ENCODE measurements around the gene CMC1.
"Not testable (repeated sequence)": the region's sequence is repeated elsewhere in the genome, so short reads cannot be mapped to it uniquely, and the experiment has no call there.

Gene CMC1

DNA sequence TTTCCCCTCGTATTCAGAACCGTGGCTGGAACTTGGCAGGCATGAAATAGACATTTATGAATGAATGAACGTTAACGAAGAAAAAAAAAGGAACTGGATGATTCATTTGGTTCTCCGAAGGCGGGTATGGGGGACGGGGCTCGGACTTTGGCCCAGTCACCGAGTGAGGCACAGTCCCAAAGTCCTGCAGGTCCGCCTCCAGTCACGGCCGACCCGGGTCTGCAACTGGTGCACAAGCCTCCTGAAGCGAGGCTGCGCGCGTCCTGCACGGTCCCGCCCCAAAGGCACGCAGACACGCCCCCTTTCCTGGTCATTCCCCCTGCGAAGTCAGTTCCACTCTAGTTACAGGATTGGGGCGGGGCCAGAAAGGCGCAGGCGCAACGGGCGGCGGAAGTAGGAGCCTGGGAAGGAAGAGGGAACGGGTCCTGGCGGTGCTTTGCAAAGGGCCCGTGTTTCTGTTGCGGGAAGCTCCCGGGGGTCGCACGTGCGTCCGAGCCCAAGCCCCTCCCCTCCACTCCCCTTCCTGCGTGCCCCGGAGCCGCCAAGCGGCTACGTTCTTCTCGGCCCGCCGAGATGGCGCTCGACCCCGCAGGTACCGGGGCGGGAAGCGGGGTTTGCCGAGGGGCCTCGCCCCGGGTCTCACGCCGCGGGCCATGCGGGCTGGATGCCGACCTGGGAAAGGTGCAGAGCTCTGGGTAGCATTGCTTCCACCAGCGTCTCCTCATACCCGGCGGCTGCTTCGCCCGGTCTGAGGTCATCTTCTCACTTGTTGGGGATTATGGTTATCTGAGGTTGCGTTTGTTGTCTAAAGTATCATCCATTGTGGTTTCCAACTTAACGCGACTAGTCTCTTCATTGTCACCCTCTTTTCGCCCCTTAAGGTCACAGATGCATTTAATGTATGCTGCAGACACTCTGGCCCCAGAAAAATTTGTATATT lies at the start of gene CMC1:
CMC1 (plus strand) TSS at position 399 of the 940 bp plus-strand sequence; CDS start at position 574, 175 bp downstream.
- peak within 1 kb of the TSS; percentile 58 for H3K4me3 ChIP-seq (ENCODE audit: low read depth, low read length)
- DNase-seq (ENCODE audit: low read depth, low spot score), result peak; percentile 97
- in situ Hi-C loops (cut with HindIII; ENCODE audit: low sequenced_read_pairs), result no loop called here
- TF ChIP-seq CTCF (IDR thresholded peaks at IDR 0.05; ENCODE audit: low read depth, low read length), result no peak

DNA sequence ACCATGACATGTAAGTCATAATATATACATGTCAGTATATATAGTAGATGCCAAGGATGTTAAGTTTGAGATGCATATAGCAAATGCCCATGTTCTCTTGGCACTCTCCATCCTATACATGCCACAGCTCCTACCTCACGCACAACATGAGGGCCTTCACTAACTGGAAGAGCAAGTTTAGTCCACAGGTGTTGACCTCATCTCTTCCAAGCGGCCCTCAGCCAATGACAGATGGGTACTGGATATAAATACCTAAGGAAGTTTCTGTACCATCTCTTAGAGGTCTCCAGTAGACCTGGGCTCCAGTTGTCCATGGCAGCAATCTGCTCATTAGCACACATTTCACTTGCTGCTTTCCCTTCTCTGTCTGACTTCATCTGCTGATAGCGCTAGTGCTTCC lies 43.3 kb upstream of the CMC1 start:
- no peak for DNase-seq (ENCODE audit: low read depth, low spot score)
- in situ Hi-C loops (cut with HindIII; ENCODE audit: low sequenced_read_pairs), result no loop called here
- no peak overlapping the region for H3K4me3 ChIP-seq (ENCODE audit: low read depth, low read length)
- TF ChIP-seq CTCF (IDR thresholded peaks at IDR 0.05; ENCODE audit: low read depth, low read length), result no peak

DNA sequence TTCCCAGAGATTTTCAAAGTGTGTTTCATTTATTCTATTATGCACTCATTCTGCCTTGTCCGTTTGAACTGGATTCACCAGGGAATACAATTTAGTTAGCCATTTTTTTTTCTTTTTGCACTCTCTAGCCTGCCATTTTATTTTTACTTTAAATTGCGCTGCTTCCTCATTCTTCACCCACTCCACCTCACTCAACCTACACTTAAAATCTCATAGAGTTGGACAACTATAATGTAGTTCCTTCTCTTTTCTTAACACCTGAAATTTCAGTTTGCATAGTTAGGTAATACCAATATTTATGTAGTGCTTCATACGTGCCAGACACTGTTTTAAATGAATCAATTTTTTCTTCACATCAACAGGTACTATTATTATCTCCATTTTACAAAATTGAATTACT lies 42.4 kb upstream of the CMC1 start:
- no peak for TF ChIP-seq CTCF (IDR thresholded peaks at IDR 0.05; ENCODE audit: low read depth, low read length)
- in situ Hi-C loops (cut with HindIII; ENCODE audit: low sequenced_read_pairs), result no loop called here
- no peak overlapping the region for H3K4me3 ChIP-seq (ENCODE audit: low read depth, low read length)
- DNase-seq (ENCODE audit: low read depth, low spot score), result no peak

DNA sequence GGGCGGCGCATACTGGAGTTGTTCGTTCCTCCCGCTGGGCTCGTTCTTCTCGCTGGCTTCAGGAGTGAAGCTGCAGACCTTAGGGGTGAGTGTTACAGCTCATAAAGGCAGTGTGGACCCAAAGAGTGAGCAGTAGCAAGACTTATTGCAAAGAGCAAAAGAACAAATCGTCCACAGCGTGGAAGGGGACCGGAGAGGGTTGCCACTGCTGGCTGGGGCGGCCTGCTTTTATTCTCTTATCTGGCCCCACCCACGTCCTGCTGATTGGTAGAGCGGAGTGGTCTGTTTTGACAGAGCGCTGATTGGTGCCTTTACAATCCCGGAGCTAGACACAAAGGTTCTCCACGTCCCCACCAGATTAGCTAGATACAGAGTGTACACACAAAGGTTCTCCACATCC lies 41.8 kb upstream of the CMC1 start:
- DNase-seq (ENCODE audit: low read depth, low spot score); H3K4me3 ChIP-seq (ENCODE audit: low read depth, low read length); in situ Hi-C loops (cut with HindIII; ENCODE audit: low sequenced_read_pairs): not testable (repeated sequence)

- DNase-seq (ENCODE audit: low read depth, low spot score); H3K4me3 ChIP-seq (ENCODE audit: low read depth, low read length); in situ Hi-C loops (cut with HindIII; ENCODE audit: low sequenced_read_pairs): not testable (repeated sequence)
These were observed 41.0 kb upstream of the CMC1 start for GRCh38 chr3:28200366-28200848.

GRCh38 chr3:28206479-28206878 lies 34.9 kb upstream of the CMC1 start:
- no peak overlapping the region for H3K4me3 ChIP-seq (ENCODE audit: low read depth, low read length)
- DNase-seq (ENCODE audit: low read depth, low spot score), result no peak
- no peak for TF ChIP-seq CTCF (IDR thresholded peaks at IDR 0.05; ENCODE audit: low read depth, low read length)
- in situ Hi-C loops (cut with HindIII; ENCODE audit: low sequenced_read_pairs), result no loop called here

DNA sequence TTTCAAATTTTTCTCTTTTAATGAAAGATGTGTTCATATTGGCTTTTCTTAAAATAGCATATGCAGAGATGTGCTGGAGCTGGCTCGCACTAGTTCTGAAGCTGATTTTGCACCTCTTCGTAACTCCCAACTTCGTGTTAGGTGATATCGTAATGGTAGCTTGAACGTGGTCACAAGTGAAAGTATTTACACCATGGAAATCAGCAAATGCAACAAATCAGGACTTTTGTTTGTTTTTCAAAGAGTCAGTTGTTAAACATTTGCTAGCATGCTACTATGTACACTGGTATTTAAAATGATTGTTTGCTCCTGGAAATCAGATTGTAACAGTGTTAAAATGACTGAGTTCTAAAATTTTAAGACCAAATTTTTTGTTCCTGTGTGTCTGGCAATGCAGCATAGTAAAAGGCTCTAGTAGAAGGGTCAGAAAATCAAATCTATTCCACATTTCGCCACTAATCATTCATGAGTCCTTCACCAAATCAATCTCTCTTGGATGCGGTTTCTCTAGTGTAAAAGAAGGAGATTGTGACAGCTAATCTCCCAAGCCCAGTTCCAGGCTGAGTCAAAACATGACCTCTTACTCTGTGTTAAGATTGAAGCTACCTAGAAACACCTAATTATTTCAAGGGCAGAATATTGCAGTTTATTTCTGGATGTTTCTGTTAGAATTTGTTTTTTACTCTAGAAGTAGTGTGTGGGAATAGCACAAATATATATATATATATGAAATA lies 34.3 kb upstream of the CMC1 start:
- in situ Hi-C loops (cut with HindIII; ENCODE audit: low sequenced_read_pairs), result no loop called here
- TF ChIP-seq CTCF (IDR thresholded peaks at IDR 0.05; ENCODE audit: low read depth, low read length), result no peak
- H3K4me3 ChIP-seq (ENCODE audit: low read depth, low read length), result no peak overlapping the region
- DNase-seq (ENCODE audit: low read depth, low spot score), result no peak

All from astrocyte of the spinal cord (primary cell).